Measurements from ENCODE around the gene ABCB1. TPM values are rescaled to one million over a fixed set of nuclear protein-coding genes. Genes with fewer than 3 reads are reported as not detected.
"Not testable (repeated sequence)": the region's sequence is repeated elsewhere in the genome, so short reads cannot be mapped to it uniquely, and the experiment has no call there.

ABCB1 gene
- total and polyA plus RNA-seq, 2 of the 13 experiments (the other 11 are each of a cell fraction or from before 2014, with no cell fraction given): 42.8 to 52.6 TPM

DNA sequence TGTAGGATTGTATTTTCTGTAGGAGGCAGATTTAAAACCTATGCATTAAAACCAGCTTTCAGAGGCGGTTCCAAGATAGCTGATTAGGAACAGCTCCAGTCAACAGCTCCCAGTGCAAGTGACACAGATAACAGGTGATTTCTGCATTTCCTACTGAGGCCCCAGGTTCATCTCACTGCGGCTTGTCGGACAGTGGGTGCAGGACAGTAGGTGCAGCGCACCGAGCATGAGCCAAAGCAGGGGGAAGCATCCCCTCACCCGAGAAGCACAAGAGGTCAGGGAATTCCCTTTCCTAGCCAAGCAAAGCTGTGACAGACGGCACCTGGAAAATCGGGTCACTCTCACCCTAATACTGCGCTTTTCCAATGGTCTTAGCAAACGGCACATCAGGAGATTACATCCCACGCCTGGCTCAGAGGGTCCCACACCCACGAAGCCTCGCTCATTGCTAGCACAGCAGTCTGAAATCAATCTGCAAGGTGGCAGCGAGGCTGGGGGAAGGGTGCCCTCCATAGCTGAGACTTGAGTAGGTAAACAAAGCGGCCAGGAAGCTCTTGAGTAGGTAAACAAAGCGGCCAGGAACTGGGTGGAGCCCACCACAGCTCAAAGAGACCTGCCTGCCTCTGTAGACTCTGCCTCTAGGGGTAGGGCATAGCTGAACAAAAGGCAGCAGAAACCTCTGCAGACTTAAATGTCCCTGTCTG is 135.7 kb downstream of the ABCB1 start (continued):
- TF ChIP-seq ZMAT3 (CRISPR knock-in tag; conservative IDR thresholded peaks at IDR 0.05) (0 out of 2 replicates have a peak, but pooled peaks have one; percentile 43), SOX6 (CRISPR knock-in tag; IDR thresholded peaks at IDR 0.05) (peak; percentile 93), MAX (IDR thresholded peaks at IDR 0.05) (peak; percentile 81), AHDC1 (CRISPR knock-in tag; IDR thresholded peaks at IDR 0.05; ENCODE audit: borderline replicate concordance) (peak; percentile 92), ZNF776 (CRISPR knock-in tag; IDR thresholded peaks at IDR 0.05) (peak; percentile 49; the same call in 1 of the 2 replicates), RCOR2 (CRISPR knock-in tag; IDR thresholded peaks at IDR 0.05) (peak; percentile 73), ZNF710 (CRISPR knock-in tag; IDR thresholded peaks at IDR 0.05; ENCODE audit: borderline replicate concordance) (peak; percentile 59; the same call in 1 of the 2 replicates), THAP11 (CRISPR knock-in tag; IDR thresholded peaks at IDR 0.05) (peak; percentile 43; the same call in 1 of the 2 replicates), ZBTB7B (CRISPR knock-in tag; IDR thresholded peaks at IDR 0.05) (peak; percentile 96), ZNF317 (CRISPR knock-in tag; IDR thresholded peaks at IDR 0.05) (peak; percentile 74; the same call in 1 of the 2 replicates), ZNF749 (CRISPR knock-in tag; IDR thresholded peaks at IDR 0.05; ENCODE audit: borderline replicate concordance) (peak; percentile 38; the same call in 1 of the 2 replicates), HMGXB3 (CRISPR knock-in tag; IDR thresholded peaks at IDR 0.05; ENCODE audit: borderline replicate concordance) (peak; percentile 35; the same call in 1 of the 2 replicates), SMAD3 (CRISPR knock-in tag; IDR thresholded peaks at IDR 0.05) (peak; percentile 69)
- not testable (repeated sequence) for TF ChIP-seq SOX6 (IDR thresholded peaks at IDR 0.05)
- TF ChIP-seq, protein P1, sequence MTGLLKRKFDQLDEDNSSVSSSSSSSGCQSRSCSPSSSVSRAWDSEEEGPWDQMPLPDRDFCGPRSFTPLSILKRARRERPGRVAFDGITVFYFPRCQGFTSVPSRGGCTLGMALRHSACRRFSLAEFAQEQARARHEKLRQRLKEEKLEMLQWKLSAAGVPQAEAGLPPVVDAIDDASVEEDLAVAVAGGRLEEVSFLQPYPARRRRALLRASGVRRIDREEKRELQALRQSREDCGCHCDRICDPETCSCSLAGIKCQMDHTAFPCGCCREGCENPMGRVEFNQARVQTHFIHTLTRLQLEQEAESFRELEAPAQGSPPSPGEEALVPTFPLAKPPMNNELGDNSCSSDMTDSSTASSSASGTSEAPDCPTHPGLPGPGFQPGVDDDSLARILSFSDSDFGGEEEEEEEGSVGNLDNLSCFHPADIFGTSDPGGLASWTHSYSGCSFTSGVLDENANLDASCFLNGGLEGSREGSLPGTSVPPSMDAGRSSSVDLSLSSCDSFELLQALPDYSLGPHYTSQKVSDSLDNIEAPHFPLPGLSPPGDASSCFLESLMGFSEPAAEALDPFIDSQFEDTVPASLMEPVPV (CRISPR knock-in tag; IDR thresholded peaks at IDR 0.05): 0 out of 2 replicates have a peak, but pooled peaks have one; percentile 39
